Measurements from ENCODE around the gene DOCK9.

- TF ChIP-seq CTCF (conservative IDR thresholded peaks at IDR 0.05; ENCODE audit: low read depth, low read length) (no peak), EZH2 (IDR thresholded peaks at IDR 0.05; ENCODE audit: low read length, unreplicated experiment) (no peak)
These were observed 39.9 kb downstream of the DOCK9 start for GRCh38 chr13:98937911-98938381.
